SK-N-SH (cell line): ENCODE data around the gene SYT1.

Source experiments
- CHD2 ChIP-seq: fragments of 150-350 bp; IDR thresholded peaks from 2 replicates; pipeline ENCODE4 v1.6.1; 2018; ENCODE audit warnings: low read length; ENCODE audit not compliant: partially characterized antibody
- NFIC ChIP-seq: IDR thresholded peaks from 2 replicates; pipeline ENCODE4 v1.4.0; 2012; ENCODE audit warnings: borderline replicate concordance
- POLR2AphosphoS5 ChIP-seq: IDR thresholded peaks from 2 replicates; pipeline ENCODE4 v1.6.1; 2012; ENCODE audit warnings: low read depth, low read length
- RAD21 ChIP-seq: IDR thresholded peaks from 2 replicates; pipeline ENCODE4 v1.6.1; 2012; ENCODE audit warnings: mild to moderate bottlenecking, low read length
- ZBTB33 ChIP-seq: IDR thresholded peaks from 2 replicates; pipeline ENCODE4 v1.4.0; 2012; ENCODE audit warnings: low read depth, borderline replicate concordance
- TF ChIP-seq, protein P1 (sequence below): IDR thresholded peaks from 2 replicates; pipeline ENCODE4; 2012
- TF ChIP-seq, protein P2 (sequence below): fragments of 200-600 bp; sonication (generic); IDR thresholded peaks from 2 replicates; pipeline ENCODE4 v1.6.1; 2017; ENCODE audit warnings: antibody characterized with exemption, mild to moderate bottlenecking, moderate library complexity
- TF ChIP-seq, protein P3 (sequence below): fragments of 150-350 bp; IDR thresholded peaks from 2 replicates; pipeline ENCODE4 v1.6.1; 2017; ENCODE audit warnings: antibody characterized with exemption, low read length, low read depth, borderline replicate concordance

DNA sequence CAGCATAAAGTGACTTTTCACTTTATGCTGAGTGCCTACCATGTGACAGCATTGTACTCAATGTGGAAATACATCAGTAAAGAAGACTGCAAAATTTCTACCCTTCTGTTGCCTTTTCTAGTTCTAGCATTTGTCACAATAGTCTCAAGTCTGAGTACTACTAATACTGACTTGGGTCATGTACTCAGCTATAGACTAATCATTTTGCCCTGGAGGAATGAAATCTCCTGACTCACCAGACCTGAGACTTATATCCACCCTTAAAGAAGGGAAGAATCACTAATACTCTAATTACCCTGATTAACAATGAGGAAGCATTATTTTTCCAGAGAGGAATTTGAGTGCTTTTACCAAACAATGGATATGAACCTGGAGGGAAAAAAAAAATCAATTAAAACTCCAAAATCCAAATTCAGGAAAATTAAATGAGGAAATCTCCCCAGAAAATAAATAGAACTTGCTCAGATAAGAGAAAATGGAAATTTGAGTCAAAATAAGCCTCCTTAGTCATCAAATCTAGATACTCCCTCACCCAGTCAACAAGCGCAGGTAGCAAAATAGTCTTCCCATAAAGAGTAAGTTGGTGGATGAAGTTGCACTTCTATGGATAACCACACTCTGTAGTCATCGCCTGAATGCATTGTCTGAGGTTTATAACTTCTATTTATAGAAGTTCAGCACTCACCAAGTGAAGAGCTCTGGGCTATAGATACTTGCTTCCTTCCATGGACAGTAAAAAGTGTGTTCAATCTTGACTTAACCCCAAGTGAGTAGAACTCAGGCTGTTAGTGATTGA is 386.6 kb downstream of the SYT1 start:
- TF ChIP-seq, protein P1, sequence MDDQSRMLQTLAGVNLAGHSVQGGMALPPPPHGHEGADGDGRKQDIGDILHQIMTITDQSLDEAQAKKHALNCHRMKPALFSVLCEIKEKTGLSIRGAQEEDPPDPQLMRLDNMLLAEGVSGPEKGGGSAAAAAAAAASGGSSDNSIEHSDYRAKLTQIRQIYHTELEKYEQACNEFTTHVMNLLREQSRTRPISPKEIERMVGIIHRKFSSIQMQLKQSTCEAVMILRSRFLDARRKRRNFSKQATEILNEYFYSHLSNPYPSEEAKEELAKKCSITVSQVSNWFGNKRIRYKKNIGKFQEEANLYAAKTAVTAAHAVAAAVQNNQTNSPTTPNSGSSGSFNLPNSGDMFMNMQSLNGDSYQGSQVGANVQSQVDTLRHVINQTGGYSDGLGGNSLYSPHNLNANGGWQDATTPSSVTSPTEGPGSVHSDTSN = no peak
- TF ChIP-seq POLR2AphosphoS5 (no peak), RAD21 (no peak), CHD2 (no peak), NFIC (no peak), ZBTB33 (no peak)
- TF ChIP-seq, protein P2, sequence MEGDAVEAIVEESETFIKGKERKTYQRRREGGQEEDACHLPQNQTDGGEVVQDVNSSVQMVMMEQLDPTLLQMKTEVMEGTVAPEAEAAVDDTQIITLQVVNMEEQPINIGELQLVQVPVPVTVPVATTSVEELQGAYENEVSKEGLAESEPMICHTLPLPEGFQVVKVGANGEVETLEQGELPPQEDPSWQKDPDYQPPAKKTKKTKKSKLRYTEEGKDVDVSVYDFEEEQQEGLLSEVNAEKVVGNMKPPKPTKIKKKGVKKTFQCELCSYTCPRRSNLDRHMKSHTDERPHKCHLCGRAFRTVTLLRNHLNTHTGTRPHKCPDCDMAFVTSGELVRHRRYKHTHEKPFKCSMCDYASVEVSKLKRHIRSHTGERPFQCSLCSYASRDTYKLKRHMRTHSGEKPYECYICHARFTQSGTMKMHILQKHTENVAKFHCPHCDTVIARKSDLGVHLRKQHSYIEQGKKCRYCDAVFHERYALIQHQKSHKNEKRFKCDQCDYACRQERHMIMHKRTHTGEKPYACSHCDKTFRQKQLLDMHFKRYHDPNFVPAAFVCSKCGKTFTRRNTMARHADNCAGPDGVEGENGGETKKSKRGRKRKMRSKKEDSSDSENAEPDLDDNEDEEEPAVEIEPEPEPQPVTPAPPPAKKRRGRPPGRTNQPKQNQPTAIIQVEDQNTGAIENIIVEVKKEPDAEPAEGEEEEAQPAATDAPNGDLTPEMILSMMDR = no peak
- TF ChIP-seq, protein P3, sequence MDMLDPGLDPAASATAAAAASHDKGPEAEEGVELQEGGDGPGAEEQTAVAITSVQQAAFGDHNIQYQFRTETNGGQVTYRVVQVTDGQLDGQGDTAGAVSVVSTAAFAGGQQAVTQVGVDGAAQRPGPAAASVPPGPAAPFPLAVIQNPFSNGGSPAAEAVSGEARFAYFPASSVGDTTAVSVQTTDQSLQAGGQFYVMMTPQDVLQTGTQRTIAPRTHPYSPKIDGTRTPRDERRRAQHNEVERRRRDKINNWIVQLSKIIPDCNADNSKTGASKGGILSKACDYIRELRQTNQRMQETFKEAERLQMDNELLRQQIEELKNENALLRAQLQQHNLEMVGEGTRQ = no peak
